Measurements from ENCODE around the gene PALM.
A peak's percentile ranks its signal among the peaks of the same experiment; 100 is the strongest.
"Not testable (repeated sequence)": the region's sequence is repeated elsewhere in the genome, so short reads cannot be mapped to it uniquely, and the experiment has no call there.

The PALM gene

DNA sequence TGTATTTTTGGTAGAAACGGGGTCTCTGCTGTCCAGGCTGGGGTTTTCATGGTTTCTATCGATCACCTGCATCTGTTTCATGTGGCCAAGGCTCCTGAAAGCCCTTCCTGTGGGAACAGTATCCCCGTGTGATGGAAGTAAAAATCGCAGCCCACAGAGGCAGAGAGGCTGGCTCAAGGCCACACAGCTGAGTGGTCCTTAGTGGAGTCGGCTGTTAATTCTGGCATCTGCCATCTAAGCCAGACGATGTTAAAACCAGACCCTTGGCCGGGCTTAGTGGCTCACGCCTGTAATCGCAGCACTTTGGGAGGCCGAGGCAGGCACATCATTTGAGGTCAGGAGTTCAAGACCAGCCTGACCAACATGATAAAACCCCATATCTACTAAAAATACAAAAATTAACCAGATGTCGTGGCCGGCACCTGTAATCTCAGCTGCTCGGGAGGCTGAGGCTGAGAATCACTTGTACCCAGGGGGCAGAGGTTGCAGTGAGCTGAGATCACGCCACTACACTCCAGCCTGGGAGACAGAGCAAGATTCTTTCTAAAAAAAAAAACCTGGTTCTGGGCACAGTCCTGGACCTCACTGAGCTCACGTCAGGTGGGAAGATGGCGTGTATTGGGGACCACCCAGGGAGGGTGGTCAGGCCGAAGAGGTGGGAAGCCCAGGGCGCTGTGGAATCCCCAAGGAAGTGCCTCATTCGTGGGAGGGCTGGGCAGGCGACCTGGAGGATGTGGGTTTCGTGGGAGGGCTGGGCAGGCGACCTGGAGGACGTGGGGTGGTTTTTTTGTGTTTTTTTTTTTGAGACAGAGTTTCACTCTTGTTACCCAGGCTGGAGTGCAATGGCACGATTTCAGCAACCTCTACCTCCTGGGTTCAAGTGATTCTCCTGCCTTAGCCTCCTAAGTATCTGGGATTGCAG, 23.7 kb downstream of the PALM start:
- DNase-seq, result no peak

DNA sequence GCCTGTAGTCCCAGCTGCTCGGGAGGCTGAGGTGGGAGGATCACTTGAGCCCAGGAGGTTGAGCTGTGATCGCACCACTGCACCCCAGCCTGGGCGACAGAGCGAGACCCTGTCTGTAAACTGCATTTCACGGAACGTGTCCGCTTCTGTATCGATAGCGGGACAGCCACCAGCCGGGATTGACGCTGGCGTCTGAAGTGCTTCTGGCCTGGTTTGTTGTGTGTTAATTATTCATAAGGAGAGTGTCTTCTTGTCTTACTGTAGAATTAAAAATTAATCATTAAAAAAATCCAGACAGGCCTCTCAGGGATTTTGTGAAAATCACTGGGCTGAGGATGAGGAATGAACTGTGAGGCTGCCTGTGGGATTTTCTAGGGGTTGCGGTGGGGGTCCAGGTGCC, 26.0 kb downstream of the PALM start:
- DNase-seq, result no peak

DNA sequence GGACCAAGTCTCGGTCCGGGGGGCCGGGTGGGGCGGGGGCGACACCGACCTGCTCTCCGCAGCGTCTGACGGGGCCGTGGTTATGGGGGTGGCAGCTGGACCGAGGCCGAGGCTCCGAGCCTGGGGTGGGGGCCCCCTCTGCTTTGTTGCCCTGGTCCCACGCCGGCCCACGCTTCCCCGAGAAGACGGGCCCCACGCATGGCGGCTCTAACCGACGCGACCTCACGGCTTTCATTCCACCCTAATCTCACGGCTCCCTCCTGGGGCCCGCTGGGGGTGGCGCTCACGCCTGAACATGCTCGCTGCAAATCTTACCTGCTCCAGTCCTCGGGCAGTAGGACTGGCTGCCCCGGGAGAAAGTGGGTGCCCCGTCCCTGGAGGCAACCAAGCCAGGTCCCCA, 27.4 kb downstream of the PALM start:
- DNase-seq, result no peak

DNA sequence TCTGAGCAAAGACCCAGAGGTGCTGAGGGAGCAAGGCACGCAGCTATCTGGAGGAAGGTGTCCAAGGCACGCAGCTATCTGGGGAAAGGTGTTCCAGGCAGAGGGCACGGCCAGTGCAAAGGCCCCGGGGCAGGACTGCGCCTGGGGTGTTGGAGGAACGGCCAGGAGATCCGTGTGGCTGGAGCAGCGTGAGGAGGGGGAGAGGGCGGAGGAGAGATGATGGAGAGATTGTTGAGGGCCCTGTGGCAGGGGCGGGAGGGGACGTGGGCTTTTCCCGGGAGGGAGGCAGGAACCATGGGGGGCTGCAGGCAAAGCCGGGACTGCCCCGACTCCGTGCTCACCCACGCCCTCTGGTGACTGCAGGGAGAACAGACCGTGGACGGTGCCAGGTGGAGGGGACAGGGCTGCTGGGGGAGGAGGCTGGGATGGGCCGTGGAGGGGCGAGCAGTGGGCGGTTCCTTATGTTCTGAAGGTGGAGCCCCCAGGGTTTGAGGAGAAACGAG, 28.9 kb downstream of the PALM start:
- DNase-seq, result peak; percentile 30

DNA sequence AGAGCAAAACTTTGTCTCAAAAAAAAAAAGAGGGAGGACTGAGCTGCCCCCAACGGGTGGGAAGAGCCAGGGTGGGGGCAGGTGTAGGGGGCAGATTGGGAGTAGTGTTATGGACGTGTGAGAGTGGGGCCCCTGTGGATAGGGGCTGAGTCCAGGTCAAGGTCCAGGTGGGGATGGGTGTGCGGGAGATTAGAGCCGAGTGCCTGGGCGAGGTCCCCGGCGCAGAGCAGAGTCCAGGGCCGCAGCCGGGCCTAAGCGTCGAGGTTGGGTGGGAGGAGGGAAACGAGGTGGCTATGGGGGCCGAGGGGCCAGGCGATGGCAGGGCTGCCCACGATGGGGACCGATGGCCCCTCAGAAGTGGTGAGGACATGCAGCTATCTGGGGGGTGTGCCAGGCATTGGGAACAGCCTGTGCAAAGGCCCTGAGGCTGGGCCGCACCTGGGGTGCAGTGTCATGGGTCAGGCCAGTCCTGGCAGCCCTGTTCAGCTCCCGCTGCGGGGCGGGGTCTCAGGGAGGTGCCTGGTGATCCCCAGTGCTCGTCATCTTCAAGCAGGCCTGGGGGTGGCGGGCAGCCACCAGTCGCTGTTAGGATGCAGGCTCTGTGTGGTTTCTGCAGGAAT, 29.9 kb downstream of the PALM start:
- no peak for DNase-seq

DNA sequence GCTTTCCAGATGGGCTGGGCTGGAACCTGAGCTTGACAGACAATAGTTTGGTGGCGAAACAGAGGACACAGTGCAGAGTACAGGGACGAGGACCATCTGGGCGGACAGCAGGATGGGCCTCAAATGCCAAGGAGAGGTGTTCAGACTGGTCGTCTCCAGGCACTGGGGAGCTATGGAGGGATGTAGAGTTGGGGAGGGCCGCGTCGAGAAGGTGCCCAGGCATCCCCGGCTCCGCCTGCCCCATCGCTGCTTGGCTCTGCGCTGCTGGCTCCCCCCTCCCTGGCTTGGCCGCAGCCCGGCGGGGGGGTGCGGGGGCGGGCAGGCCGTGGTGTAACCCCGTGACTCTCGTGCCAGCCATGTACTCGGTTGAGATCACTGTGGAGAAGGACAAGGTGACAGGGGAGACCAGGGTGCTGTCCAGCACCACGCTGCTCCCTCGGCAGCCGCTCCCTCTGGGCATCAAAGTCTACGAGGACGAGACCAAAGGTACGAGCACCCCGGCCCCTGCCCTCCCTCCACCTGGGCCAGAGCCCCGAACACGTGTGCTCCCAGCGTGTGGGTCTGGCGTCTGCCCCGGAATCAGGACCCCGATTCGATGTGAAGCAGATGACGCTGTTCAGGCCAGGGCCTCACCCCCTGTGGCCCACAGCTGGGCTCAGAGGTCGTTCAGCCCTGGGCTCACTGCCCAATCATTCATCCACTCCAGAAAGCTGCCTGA, 31.4 kb downstream of the PALM start:
- DNase-seq, result no peak

DNA sequence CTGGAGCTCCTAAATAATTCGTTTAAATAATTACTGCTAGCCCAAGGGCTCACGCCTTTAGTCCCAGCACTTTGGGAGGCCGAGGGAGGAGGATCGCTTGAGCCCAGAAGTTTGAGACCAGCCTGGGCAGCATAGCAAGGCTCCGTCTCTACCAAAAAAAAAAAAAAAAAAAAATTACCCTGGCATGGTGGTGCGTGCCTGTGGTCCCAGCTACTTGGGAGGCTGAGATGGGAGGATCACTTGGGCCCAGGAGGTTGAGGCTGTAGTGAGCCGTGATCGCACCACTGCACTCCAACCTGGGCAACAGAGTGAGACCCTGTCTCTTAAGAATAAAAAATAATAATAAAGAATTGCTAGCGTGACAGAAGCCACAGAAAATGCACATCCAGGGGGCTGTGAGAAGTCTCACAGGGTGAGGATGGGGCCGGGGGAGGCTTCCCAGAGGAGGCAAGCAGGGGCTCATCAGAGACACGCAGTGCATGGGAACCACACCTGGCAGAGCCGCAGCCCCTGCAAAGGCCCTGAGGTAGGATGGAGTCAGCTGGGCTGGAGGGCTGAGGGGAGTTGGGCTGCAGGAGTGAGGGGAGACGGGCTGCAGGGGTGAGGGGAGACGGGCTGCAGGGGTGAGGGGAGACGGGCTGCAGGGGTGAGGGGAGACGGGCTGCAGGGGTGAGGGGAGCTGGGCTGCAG, 32.2 kb downstream of the PALM start:
- not testable (repeated sequence) for DNase-seq

DNA sequence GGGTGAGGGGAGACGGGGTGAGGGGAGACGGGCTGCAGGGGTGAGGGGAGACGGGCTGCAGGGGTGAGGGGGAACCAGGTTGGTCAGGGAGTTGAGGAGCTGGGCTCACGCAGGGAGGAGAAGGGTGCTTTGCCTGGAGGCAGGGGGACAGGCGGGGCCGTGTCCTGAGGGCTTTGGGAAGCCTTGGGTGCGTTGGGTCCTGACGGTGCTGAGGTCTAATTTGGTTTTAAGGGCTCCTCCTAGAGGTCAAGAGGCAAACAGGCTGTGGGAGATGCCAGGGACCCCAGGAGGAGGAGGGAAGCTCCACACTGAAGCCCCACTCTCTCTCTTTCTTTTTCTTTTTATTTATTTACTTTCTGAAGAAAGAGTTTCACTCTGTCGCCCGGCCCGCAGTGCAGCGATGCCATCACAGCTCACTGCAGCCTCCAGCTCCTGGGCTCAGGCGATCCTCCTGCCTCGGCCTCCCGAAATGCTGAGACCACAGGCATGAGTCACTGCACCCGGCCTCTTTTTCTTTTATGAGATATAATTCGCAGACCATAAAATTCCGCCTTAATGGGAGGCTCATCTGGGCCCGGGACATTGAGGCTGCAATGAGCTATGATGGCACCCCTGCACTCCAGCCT, 32.9 kb downstream of the PALM start:
- no peak for DNase-seq

DNA sequence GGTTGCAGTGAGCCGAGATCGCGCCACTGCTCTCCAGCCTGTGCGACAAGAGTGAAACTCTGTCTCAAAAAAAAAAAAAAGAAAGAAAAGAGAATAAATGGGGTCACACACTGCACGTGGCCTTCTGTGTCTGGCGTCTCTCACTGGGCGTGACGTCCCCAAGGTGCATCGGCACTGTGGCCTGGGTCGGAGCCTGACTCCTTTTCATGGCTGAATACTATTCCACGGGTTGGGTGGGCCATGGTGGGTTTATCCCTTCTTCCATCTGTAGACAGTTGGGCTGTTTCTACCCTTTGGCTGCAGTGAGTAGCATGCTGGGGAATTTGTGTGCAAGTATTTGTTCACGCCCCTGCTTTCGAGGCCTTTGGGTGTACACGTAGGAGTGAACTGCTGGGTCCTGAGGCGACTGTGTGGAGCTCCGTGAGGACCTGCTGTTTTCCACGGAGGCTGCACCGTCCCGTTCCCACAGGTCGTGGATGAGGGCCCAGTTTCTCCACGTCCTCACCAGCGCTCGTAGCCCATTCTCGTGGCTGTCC, 33.9 kb downstream of the PALM start:
- DNase-seq, result no peak

DNA sequence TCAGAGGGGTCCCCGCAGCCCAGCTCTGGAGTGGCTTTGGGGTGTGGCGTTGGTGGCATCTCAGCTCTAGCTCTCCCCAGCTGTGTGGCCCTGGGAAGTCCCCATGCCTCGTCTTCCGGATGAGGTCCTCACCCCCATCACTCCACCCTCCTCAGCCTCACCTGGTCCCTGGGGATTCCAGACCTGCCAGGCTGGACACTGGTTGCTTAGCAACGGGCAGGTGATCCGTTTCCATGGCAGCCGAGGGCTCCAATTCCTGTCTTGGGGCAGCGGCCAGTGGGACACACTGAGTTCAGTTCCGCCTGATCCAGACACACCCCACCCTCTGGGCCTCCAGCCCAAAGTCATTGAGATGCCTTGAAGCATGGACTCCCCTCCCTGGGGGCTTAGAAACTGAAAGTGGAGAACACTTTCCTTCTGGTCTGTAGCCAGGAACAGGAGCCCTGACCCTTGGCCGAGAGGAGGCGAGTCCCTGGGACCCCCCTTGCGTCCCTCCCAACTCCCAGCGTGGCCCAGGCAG, 34.5 kb downstream of the PALM start:
- peak; percentile 13 for DNase-seq

DNA sequence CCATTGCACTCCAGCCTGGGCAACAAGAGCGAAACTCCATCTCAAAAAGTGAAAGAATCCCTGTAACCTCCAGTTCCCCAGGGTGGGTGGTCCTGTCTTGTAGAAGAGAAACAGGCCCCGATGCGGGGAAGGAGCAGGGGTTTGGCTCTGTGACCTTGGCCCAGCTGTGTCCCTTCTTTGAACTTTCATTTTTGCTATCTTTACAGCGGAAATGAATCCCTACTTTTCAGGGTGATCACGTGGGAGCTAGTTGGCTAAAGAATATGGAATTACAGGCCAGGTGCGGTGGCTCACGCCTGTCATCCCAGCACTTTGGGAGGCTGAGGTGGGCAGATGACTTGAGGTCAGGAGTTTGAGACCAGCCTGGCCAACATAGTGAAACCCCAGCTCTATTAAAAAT, 36.4 kb downstream of the PALM start:
- DNase-seq, result not testable (repeated sequence)

DNA sequence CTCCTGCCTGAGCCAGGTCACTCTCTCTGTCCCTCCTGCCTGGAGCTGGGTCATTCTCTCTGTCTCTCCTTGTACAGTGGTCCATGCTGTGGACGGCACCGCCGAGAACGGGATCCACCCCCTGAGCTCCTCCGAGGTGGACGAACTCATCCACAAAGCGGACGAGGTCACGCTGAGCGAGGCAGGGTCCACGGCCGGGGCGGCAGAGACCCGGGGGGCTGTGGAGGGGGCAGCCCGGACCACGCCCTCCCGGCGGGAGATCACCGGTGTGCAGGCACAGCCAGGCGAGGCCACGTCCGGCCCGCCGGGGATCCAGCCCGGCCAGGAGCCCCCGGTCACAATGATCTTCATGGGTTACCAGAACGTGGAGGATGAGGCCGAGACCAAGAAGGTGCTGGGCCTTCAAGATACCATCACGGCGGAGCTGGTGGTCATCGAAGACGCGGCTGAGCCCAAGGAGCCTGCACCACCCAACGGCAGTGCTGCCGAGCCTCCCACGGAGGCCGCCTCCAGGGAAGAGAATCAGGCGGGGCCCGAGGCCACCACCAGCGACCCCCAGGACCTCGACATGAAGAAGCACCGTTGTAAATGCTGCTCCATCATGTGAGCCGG, 37.6 kb downstream of the PALM start:
- DNase-seq, result no peak

DNA sequence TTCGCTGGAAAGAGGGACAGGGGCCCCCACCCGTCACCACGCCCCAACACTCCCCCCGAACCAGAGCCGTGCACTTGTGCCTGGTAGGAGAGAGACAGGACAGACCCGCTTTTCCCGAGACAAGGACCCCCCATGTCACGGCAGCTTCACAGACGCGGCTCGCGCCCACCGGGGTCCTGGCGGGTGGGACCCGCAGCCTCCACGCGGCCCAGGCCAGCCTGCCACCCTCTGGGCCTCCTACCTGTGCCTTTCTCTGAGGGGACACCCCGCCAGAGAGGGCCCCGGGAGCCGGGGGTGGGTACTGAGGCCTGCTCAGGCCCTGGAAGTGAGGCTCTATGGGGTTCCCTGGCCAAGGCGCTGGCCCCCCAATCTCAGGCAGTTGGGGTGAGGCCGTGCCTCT, 38.2 kb downstream of the PALM start:
- DNase-seq, result no peak

DNA sequence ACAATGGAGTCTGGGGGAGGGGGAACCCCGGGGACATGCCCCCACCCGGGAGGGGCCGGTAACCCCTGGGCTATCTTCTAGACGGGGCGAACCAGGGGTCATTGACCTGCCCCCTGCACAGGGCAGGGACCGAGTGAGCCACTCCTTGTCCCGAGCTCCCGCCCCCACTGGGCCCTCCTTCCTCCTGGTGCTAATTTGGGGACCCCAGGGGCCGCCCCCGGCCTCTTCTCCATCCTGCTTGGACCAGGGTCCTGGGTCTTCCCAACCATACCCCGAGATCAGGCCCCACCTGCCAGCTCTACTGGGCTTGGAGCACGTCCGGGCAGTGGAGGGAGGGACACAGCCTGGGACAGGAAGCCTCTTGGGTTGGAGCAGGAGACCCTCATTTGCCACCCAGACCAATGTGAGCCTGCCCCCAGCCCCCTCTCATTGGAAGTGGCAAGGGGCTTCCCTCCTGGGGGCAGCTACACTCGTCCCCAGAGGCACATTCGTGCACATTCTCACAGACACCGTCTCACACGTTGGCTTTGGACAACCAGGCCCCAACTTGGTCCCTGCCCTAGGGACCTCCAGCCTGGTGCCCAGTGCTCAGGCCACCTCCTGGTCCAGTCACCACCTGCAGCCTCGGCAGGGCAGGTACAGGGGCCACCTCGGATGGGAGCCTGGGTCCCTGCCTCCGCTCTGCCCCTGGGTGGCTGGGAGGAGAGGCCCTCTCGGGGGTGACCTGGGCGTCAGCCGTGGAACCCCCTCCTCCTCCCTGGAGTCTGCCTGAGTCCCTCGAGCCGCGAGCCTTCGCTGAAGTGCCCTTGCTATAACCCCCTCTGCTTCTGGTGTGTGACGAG, 38.9 kb downstream of the PALM start:
- no peak for DNase-seq

DNA sequence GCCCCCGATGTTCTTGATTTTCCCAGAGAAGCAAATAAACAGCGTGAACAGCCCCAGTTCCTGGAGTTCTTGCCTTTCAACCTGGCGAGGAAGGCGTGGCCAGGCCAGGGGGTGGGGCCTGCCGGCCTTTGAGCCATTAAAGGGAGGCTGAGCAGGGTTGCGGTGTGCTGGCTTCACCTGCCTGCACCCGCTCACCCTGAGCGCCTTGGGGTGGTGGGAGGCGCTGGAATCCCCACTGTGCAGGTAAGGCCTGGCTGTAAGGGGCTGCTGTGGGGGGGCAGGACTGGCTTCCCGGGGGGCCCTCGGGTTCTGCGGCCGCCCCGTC, 39.5 kb downstream of the PALM start:
- DNase-seq, result no peak

DNA sequence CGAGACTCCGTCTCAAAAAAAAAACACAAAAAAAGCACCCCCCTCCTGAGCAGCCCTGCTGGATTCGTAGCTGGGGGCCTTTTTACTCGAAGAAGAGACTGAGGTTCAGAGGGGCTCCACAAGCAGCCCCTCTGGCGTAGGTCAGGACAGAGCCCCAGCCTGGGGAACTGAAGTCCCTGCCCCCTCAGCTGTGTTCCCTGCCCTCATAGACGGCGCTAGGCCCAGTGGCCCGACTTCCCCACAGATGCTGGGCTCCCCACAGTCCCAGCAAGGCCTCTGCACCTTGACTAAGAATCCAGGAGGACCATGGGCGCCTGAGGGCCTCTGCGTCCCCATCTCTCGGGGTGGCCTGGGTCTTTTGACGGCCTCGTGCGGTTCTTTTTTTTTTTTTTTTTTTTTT, 41.1 kb downstream of the PALM start:
- DNase-seq, result no peak

DNA sequence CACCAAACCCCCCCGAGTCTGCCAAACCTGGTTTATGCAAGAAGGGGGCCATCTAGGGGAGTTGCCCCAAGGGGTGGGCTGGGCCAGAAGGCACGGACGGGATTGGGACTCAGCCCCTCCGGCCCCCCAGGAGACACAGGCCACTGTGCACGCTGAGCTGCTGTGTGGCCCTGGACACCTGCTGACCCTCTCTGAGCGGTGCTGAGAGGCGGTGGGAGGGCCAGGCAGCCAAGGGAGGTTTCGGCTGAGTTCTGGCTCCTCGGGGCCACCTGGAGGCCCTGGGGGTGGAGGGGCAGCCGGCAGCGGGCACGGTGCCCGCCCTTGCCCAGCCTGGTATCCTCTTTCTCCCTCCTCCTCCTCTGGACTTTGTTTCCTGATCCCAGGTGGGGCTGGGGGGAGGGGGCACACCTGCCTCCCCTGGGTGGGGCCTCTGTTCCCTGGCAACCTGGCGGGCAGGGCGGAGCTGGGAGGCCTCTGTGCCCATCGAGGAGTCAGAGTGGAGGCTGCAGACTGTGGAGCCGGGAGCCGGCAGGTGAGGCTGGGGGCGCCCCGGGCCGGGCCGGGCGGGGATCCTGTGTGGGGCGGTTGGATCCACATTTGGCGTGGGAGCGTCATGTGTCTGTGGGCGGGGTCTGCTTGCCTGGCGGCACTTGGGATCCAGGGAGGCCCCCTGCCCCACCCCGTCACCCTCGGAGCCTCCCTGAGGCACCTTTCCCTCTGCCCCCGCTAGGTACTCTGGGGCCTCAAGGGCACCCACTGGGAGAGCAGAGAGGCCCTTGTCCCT, 42.1 kb downstream of the PALM start, which contains the start of gene MISP:
MISP (plus strand) TSS at position 473 of the 784 bp plus-strand sequence. CDS start 5,835 bp downstream, outside the sequence.
- DNase-seq, result no peak

DNA sequence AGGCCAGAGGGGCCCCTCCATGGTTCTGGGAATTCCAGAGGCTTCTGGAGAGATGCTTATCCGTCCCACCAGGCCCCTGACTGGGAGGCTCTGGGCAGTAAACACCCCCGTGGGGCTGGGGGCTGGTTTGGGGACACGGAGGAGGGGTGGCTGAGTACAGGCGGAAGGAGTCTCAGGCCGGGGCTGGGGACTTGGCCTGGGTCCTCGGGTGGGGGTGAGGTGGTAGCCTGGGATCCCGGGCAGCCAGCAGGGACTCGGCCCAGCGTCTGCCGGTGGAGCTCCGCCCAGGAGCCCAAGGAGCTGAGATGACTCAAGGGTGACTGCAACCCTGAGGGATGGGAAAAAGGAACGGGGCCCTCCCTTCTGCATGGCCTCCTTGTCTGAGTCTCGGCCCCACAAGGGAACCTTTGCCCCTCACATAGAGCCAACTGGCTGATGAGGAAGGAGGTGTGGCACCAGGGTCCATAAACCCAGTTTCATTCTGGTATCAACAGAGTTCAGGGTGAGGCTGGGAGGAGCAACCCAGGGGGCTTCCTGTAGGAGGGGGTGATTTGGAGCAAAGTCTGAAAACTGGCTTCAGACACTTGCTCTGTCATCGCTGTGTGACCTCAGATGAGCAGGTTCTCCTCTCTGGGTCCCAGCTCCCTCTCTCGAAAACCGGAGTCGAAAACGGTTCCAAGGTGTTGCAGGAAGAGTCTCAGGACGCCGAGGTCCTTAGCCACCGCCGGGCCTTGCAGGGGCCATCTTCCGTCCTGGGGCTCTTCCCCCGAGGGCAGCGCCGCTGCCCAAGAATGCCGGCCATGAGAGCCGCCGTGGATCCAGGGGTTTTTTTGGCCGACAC, 43.0 kb downstream of the PALM start:
- peak; percentile 81 for DNase-seq
